A549 (cell line): Measurements from ENCODE around the gene ADCY1. TPM values are rescaled to one million over a fixed set of nuclear protein-coding genes. Genes with fewer than 3 reads are reported as not detected.

ENCODE experiments used
- ATAC-seq, 2 experiments: fragments of 200-7000 bp in 1 of 2; fragments of >200 bp in 1 of 2; cut with Nextera tagmentation in 1 of 2; cut with Tn5 transposase in 1 of 2; 3 replicates each; pipeline versions ENCODE4 v1.8.0 to v1.9.1; 2018 to 2020; ENCODE audit warnings: mild to moderate bottlenecking in 1 of 2, moderate library complexity in 1 of 2
- CTCF ChIA-PET: fragments of 300-600 bp; sonication (Branson Sonifier 250); formaldehyde crosslinking; extraction: SDS; loops from one replicate; lab custom pipeline; 2021; ENCODE audit warnings: antibody characterized with exemption, inconsistent platforms; lab: Yijun Ruan, JAX
- POLR2A ChIA-PET: fragments of 350-600 bp; formaldehyde crosslinking; extraction: SDS; loops from one replicate; lab custom pipeline; 2021; ENCODE audit warnings: antibody characterized with exemption, inconsistent platforms; lab: Yijun Ruan, JAX
- DNase-seq, 2 experiments: peaks; one replicate each; pipeline versions ENCODE4 v3.0.0 to v3.0.0-alpha.2; 2011 to 2016; ENCODE audit warnings: low read depth in 1 of 2, low spot score in 1 of 2
- FAIRE-seq: peaks from 2 replicates; lab custom pipeline; 2011; peaks lifted over from hg19 to GRCh38; lab: Jason Lieb, UNC
- H3K27ac ChIP-seq, 2 experiments: fragments of >200 bp; sonication (Bioruptor Twin); formaldehyde crosslinking; 3 replicates each; pipeline ENCODE4 v1.5.1; 2016 to 2017
- H3K4me1 ChIP-seq: fragments of >200 bp; sonication (Bioruptor Twin); formaldehyde crosslinking; 3 replicates; pipeline ENCODE4 v1.6.1; 2016
- H3K4me2 ChIP-seq: fragments of >200 bp; sonication (Bioruptor Twin); formaldehyde crosslinking; 3 replicates; pipeline ENCODE4 v1.6.1; 2016
- H3K4me3 ChIP-seq: fragments of >200 bp; sonication (Bioruptor Twin); formaldehyde crosslinking; 3 replicates; pipeline ENCODE4 v1.5.1; 2016
- H3K9me3 ChIP-seq: fragments of >200 bp; sonication (Bioruptor Twin); formaldehyde crosslinking; 3 replicates; pipeline ENCODE4 v1.6.1; 2016
- CBX2 ChIP-seq: fragments of 200-600 bp; sonication (generic); IDR thresholded peaks from 2 replicates; pipeline ENCODE4 v1.6.1; 2016; ENCODE audit warnings: low read depth, mild to moderate bottlenecking, borderline replicate concordance
- CBX8 ChIP-seq: fragments of 200-600 bp; sonication (generic); IDR thresholded peaks from 2 replicates; pipeline ENCODE4 v1.6.1; 2016
- CEBPB ChIP-seq, 2 experiments: fragments of >200 bp in 1 of 2; sonication (Bioruptor Twin) in 1 of 2; formaldehyde crosslinking in 1 of 2; IDR thresholded peaks; 2 replicates each; pipeline ENCODE4 v1.6.1; 2012 to 2016
- EHMT2 ChIP-seq: fragments of 200-600 bp; sonication (generic); IDR thresholded peaks from 2 replicates; pipeline ENCODE4 v1.6.1; 2016; ENCODE audit warnings: antibody characterized with exemption, low read depth, mild to moderate bottlenecking, moderate library complexity
- ESRRA ChIP-seq: fragments of 150-350 bp; IDR thresholded peaks from 2 replicates; pipeline ENCODE4 v1.6.1; 2014; ENCODE audit warnings: mild to moderate bottlenecking, low read length, borderline replicate concordance
- FOSB ChIP-seq: fragments of 250-450 bp; sonication (Bioruptor Pico); IDR thresholded peaks from 2 replicates; pipeline ENCODE4 v1.5.0; 2020; ENCODE audit warnings: mild to moderate bottlenecking, moderate library complexity
- GATA3 ChIP-seq: IDR thresholded peaks from 2 replicates; pipeline ENCODE4 v1.6.1; 2012; ENCODE audit warnings: borderline replicate concordance
- HDAC2 ChIP-seq: fragments of 200-600 bp; sonication (generic); IDR thresholded peaks from 2 replicates; pipeline ENCODE4 v1.6.1; 2016
- HOXB5 ChIP-seq: fragments of 250-450 bp; sonication (Bioruptor Pico); IDR thresholded peaks from 2 replicates; pipeline ENCODE4 v1.5.0; 2020; ENCODE audit warnings: mild to moderate bottlenecking, moderate library complexity
- JUN ChIP-seq, 2 experiments: fragments of >200 bp; sonication (Bioruptor Twin); formaldehyde crosslinking; IDR thresholded peaks; 2 replicates in 1 of 2; 3 replicates in 1 of 2; pipeline ENCODE4 v1.6.1; 2016 to 2017
- NFE2L2 ChIP-seq: fragments of 150-350 bp; conservative IDR thresholded peaks from 2 replicates; pipeline ENCODE4 v1.6.1; 2014; ENCODE audit warnings: low read length
- PHF8 ChIP-seq: fragments of 200-600 bp; sonication (generic); IDR thresholded peaks from 2 replicates; pipeline ENCODE4 v1.6.1; 2016; ENCODE audit warnings: low read depth, mild to moderate bottlenecking, antibody characterized with exemption, moderate library complexity, borderline replicate concordance
- RARB ChIP-seq: fragments of 250-450 bp; sonication (Bioruptor Pico); IDR thresholded peaks from 2 replicates; pipeline ENCODE4 v1.8.0; 2021; ENCODE audit warnings: mild to moderate bottlenecking, moderate library complexity
- SMC3 ChIP-seq: fragments of >200 bp; sonication (Bioruptor Twin); formaldehyde crosslinking; IDR thresholded peaks from 3 replicates; pipeline ENCODE4 v1.6.1; 2018; ENCODE audit warnings: inconsistent platforms
- SREBF2 ChIP-seq: fragments of 450-650 bp; IDR thresholded peaks from 2 replicates; pipeline ENCODE4 v1.6.1; 2014; ENCODE audit warnings: mild to moderate bottlenecking, moderate library complexity
- TFCP2L1 ChIP-seq: fragments of 250-450 bp; sonication (Bioruptor Pico); IDR thresholded peaks from 2 replicates; pipeline ENCODE4 v1.5.0; 2021; ENCODE audit warnings: mild to moderate bottlenecking
- ZFP36 ChIP-seq: fragments of 450-650 bp; IDR thresholded peaks from 2 replicates; pipeline ENCODE4 v1.6.1; 2014; ENCODE audit warnings: borderline replicate concordance; ENCODE audit not compliant: partially characterized antibody
- WGBS: methylation state at CpG from one replicate; pipeline ENCODE4 v1.1.6; 2017; ENCODE audit errors: missing lambda C conversion rate; 5-methylcytosine and 5-hydroxymethylcytosine counted together
- polyA plus RNA-seq, 4 experiments: library from polyadenylated mRNA; depleted of rRNA in 3 of 4; stranded (reverse); fragments of >200 nt; fragmentation: RNase III in 1 of 4; extraction: RNeasy Plus Mini Kit Qiagen cat#74134 plus additional on column Dnase treatment in 1 of 4; gene quantifications; 2 replicates in 3 of 4; 3 replicates in 1 of 4; pipeline ENCODE4 v1.2.3, GENCODE V29; 2011 to 2017
- TF ChIP-seq, protein P1 (sequence below): fragments of >200 bp; sonication (Bioruptor Twin); formaldehyde crosslinking; IDR thresholded peaks from 2 replicates; pipeline ENCODE4 v1.6.1; 2016
- TF ChIP-seq, protein P2 (sequence below): fragments of 200-600 bp; sonication (generic); IDR thresholded peaks from 2 replicates; pipeline ENCODE4 v1.6.1; 2016; ENCODE audit warnings: antibody characterized with exemption, mild to moderate bottlenecking, moderate library complexity
- TF ChIP-seq, protein P3 (sequence below): IDR thresholded peaks from 2 replicates; pipeline ENCODE4 v1.6.1; 2012
- TF ChIP-seq, protein P4 (sequence below): fragments of >200 bp; sonication (Bioruptor Twin); formaldehyde crosslinking; IDR thresholded peaks from 3 replicates; pipeline ENCODE4 v1.6.1; 2016
- TF ChIP-seq, protein P5 (sequence below): fragments of 250-450 bp; sonication (Bioruptor Pico); IDR thresholded peaks from 2 replicates; pipeline ENCODE4 v1.5.0; 2020; ENCODE audit warnings: low read depth, mild to moderate bottlenecking, moderate library complexity

ADCY1 gene
- polyA plus RNA-seq, 2 of the 4 experiments (the other 2 are of a cell fraction): 1.3 to 1.7 TPM

DNA sequence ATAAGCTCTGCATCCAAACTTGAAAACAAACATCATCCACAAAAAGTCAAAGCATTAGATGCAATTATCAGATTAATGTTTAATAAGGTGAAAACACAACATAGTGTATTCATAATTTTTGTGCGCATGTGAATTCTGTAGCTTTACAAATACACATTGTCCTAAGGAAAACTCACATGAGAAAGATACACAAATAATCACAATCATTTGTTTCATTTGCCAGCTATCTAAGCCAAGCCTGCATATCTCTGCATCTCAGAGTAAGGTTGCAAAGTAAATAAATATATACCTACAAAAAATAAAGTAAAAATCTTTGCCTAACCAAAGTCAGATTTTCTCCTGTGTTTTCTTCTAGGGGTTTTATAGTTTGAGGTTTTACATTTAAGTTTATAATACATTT lies 57.4 kb downstream of the ADCY1 start:
- ATAC-seq: no peak
- CTCF ChIA-PET: no interaction called here
- POLR2A ChIA-PET: no interaction called here
- no peak for FAIRE-seq
- H3K4me2 ChIP-seq: no peak overlapping the region
- H3K4me3 ChIP-seq: no peak overlapping the region
- H3K9me3 ChIP-seq: no peaks in the 10 kb centered on the region
- H3K27ac ChIP-seq: no peak overlapping the region
- DNase-seq: no peak
- WGBS: 94% methylated on average over 1 of the region's 1 CpG
- TF ChIP-seq, protein P1, sequence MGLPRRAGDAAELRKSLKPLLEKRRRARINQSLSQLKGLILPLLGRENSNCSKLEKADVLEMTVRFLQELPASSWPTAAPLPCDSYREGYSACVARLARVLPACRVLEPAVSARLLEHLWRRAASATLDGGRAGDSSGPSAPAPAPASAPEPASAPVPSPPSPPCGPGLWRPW: no peak
- TF ChIP-seq RARB (CRISPR knock-in tag) (no peak), HOXB5 (CRISPR knock-in tag) (no peak), CBX8 (no peak), ESRRA (no peak), FOSB (no peak), TFCP2L1 (CRISPR knock-in tag) (no peak), PHF8 (no peak), HDAC2 (no peak), CEBPB (IDR thresholded peaks at IDR 0.05) (no peak), CBX2 (no peak), GATA3 (no peak), NFE2L2 (no peak), ZFP36 (no peak), EHMT2 (no peak)
- TF ChIP-seq, protein P2, sequence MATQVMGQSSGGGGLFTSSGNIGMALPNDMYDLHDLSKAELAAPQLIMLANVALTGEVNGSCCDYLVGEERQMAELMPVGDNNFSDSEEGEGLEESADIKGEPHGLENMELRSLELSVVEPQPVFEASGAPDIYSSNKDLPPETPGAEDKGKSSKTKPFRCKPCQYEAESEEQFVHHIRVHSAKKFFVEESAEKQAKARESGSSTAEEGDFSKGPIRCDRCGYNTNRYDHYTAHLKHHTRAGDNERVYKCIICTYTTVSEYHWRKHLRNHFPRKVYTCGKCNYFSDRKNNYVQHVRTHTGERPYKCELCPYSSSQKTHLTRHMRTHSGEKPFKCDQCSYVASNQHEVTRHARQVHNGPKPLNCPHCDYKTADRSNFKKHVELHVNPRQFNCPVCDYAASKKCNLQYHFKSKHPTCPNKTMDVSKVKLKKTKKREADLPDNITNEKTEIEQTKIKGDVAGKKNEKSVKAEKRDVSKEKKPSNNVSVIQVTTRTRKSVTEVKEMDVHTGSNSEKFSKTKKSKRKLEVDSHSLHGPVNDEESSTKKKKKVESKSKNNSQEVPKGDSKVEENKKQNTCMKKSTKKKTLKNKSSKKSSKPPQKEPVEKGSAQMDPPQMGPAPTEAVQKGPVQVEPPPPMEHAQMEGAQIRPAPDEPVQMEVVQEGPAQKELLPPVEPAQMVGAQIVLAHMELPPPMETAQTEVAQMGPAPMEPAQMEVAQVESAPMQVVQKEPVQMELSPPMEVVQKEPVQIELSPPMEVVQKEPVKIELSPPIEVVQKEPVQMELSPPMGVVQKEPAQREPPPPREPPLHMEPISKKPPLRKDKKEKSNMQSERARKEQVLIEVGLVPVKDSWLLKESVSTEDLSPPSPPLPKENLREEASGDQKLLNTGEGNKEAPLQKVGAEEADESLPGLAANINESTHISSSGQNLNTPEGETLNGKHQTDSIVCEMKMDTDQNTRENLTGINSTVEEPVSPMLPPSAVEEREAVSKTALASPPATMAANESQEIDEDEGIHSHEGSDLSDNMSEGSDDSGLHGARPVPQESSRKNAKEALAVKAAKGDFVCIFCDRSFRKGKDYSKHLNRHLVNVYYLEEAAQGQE: no peak
- TF ChIP-seq, protein P3, sequence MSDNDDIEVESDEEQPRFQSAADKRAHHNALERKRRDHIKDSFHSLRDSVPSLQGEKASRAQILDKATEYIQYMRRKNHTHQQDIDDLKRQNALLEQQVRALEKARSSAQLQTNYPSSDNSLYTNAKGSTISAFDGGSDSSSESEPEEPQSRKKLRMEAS: no peak
- TF ChIP-seq, protein P4, sequence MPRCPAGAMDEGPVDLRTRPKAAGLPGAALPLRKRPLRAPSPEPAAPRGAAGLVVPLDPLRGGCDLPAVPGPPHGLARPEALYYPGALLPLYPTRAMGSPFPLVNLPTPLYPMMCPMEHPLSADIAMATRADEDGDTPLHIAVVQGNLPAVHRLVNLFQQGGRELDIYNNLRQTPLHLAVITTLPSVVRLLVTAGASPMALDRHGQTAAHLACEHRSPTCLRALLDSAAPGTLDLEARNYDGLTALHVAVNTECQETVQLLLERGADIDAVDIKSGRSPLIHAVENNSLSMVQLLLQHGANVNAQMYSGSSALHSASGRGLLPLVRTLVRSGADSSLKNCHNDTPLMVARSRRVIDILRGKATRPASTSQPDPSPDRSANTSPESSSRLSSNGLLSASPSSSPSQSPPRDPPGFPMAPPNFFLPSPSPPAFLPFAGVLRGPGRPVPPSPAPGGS: no peak
- TF ChIP-seq, all 56 proteins: peak for 0
- H3K4me1 ChIP-seq: no peaks in the 10 kb centered on the region

DNA sequence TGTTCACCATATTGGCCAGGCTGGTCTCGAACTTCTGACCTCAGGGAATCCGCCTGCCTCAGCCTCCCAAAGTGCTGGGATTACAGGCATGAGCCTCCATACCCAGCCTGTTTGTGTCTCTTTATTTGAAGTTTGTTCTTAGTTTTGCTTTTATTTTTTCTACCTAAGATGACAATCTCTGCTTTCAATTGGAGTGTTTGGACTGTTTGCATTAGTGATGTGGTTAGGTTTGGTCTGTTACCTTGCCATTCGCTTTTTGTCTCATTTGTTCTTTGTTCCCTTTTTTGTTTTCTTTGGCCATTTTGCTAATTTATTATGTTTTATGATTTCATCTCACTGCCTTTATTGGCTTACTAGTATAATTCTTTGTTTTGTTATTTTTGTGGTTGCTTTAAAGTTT lies 62.6 kb downstream of the ADCY1 start:
- H3K4me2 ChIP-seq: no peak overlapping the region
- H3K4me1 ChIP-seq: no peaks in the 10 kb centered on the region
- FAIRE-seq (no peak), ATAC-seq (no peak), DNase-seq (no peak)
- ChIA-PET CTCF (no interaction called here), POLR2A (no interaction called here)
- TF ChIP-seq CEBPB (IDR thresholded peaks at IDR 0.05) (no peak), NFE2L2 (no peak), SMC3 (no peak), FOSB (no peak), PHF8 (no peak), JUN (IDR thresholded peaks at IDR 0.05) (no peak), SREBF2 (no peak), TFCP2L1 (CRISPR knock-in tag) (no peak)
- TF ChIP-seq, protein P4: no peak
- TF ChIP-seq, protein P5, sequence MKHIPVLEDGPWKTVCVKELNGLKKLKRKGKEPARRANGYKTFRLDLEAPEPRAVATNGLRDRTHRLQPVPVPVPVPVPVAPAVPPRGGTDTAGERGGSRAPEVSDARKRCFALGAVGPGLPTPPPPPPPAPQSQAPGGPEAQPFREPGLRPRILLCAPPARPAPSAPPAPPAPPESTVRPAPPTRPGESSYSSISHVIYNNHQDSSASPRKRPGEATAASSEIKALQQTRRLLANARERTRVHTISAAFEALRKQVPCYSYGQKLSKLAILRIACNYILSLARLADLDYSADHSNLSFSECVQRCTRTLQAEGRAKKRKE (CRISPR knock-in tag): no peak
- no peak overlapping the region for H3K4me3 ChIP-seq
- no peak overlapping the region for H3K27ac ChIP-seq
- WGBS: 33% methylated on average over 3 of the region's 3 CpGs
- H3K9me3 ChIP-seq: no peaks in the 10 kb centered on the region
